DMS79 (cell line): ENCODE measurements around the gene OR52K1.

Experiments used
- DNase-seq: peaks from one replicate; lab custom pipeline; 2025; lab: John Stamatoyannopoulos, UW

Gene OR52K1

GRCh38 chr11:4491878-4492606 is 9.6 kb downstream of the OR52K1 start:
- no peak for DNase-seq

DNA sequence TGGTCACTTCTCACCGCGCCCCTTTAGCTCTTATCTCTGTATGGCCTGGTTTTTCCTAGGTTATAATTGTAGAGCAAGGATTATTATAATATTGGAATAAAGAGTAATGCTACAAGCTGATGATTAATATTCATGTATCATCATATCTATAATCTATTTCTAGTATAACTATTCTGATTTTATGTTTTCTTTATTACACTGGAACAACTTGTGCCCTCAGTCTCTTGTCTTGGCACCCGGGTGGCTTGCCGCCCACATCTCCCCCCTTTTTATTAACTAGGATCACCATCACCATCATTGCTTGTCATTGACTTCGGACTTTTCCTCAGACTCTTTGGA is 11.0 kb downstream of the OR52K1 start:
- no peak for DNase-seq

DNA sequence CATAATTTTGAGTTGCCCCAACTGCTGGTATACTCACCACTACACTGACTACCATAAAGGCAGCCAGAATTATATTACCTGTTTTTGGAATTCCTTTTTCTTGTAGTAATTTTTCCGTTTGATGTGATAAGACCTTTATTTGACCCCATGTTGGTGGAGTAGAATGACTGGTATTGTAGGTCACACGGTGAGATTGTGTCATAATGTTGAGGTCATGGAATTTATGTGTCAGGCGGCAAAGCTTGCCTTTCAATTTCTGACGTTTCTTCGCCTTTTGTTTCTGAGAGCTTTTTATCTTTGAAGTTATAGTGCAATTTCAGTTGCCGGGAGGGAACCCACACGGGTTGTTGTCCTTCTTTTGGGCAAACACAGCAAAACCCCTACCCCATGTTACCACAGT is 13.0 kb downstream of the OR52K1 start:
- no peak for DNase-seq

DNA sequence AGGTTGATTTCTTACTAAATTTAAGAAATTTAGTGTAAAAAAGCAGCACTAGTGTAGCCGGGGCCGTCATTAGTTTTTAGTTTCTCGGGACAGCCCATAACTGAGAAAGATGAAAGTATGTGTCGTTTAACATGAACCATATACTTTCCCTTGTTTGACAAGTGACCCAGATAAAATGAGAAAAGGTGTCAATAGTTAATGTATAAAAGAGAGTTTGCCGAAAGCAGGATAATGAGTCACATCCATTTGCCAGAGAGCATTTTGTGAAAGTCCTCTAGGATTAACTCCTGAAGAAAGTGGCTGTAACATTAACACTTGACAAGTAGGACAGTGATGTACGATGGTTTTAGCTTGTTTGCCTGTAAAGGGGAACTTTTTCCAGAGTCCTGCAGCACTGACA is 13.5 kb downstream of the OR52K1 start:
- DNase-seq = no peak

DNA sequence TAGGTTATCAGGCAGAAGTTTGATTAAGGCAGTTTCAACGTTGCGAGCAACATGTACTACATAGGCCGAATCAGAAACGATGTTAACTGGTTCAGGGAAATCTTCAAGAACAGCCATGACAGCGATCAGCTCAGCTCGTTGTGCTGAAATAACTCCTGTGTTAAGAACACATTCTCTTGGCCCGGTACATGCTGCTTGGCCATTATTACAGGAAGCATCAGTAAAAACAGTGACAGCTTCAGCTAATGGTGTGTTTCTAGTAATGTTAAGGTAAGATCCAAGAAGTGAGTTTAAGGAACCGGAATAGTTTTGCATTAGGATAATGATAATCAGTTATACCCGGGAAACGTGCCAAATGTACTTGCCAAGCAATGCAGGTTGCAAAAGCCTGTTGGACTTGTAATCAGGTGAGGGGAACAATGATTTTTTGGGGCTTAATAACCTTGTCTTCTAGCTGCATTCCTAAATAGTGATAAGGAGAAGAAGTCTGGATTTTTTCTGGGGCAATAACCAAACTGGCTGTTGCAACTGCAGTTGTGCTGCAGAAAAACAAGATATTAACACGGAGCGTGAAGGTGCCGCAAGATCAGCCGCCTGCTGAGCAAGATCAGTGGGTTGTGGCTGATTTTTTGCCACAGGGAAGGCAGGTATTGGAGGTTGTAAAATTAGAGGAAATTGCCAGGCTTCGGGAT is 14.3 kb downstream of the OR52K1 start:
- DNase-seq = no peak

DNA sequence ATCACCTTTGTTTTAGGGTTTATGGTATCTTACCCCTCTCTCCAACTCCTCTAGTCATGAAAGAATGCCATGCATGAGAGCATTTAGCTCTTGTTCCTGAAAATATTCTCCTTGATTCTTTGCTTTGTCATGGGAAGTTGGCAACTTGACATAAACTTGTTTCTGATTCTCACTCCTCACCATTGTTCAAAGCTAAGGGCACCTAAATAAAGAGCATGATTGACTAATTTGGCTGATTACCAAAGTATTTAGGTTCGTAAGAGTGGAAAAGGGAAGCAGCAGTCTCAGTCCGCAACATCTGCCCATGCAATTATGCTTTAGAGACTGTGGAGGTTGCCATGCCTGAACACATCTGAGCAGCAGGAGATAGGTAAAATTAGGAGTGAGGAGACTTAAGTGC is 26.4 kb downstream of the OR52K1 start:
- peak; percentile 87 for DNase-seq

GRCh38 chr11:4511282-4512245 is 29.1 kb downstream of the OR52K1 start:
- DNase-seq = no peak

GRCh38 chr11:4514196-4514595 is 31.8 kb downstream of the OR52K1 start:
- DNase-seq = no peak

GRCh38 chr11:4522339-4522738 is 39.9 kb downstream of the OR52K1 start:
- DNase-seq = no peak

- no peak for DNase-seq
These were observed 40.3 kb downstream of the OR52K1 start for GRCh38 chr11:4522752-4523151.

GRCh38 chr11:4523666-4524065 is 41.2 kb downstream of the OR52K1 start:
- no peak for DNase-seq

- no peak for DNase-seq
These were observed 45.5 kb downstream of the OR52K1 start for GRCh38 chr11:4527926-4528325.

DNA sequence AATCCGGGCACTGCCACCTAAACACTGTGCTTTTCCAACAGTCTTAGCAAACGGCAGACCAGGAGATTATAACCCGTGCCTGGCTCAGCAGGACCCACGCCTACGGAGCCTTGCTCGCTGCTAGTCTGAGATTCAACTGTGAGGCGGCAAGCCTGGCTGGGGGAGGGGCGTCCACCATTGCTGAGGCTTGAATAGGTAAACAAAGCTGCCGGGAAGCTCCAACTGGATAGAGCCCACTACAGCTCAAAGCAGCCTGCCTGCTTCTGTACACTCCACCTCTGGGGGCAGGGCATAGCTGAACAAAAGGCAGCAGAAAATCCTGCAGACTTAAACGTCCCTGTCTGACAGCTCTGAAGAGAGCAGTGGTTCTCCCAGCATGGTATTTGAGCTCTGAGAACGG is 49.2 kb downstream of the OR52K1 start:
- peak; percentile 15 for DNase-seq

GRCh38 chr11:4539603-4540219 is 57.3 kb downstream of the OR52K1 start:
- DNase-seq = no peak

DNA sequence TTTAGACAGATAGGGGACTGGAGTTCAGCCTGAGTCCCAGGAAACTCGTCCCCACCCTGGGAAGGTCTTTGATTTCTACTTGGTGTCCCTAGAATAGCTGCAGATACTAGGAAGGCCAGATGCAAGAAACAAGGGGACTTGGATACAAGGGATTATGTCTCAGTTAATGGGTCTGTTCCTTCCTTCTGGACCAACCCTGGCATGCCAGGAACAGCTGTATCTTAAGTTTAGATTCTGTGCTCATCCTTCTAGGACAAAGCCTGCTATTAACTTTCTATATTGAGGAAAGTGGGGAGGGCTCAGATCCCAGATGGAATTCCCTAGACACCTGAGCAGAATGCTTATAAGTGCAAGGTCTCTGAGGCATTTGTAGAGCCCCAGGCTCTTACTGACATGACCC is 58.6 kb downstream of the OR52K1 start:
- no peak for DNase-seq
